ENCODE measurements around the gene HSP90AB1. TPM values are rescaled to one million over a fixed set of nuclear protein-coding genes. Genes with fewer than 3 reads are reported as not detected.
A peak's percentile ranks its signal among the peaks of the same experiment; 100 is the strongest.

The HSP90AB1 gene
- total and polyA plus RNA-seq, 9 of the 15 experiments (the other 6 are each of a cell fraction or from before 2014, with no cell fraction given): 1,780 to 3,358 (median 2,262) TPM

- TF ChIP-seq TSHZ1 (CRISPR knock-in tag; IDR thresholded peaks at IDR 0.05) (no peak), DNMT1 (IDR thresholded peaks at IDR 0.05) (no peak), YBX1 (IDR thresholded peaks at IDR 0.05) (no peak), GTF2B (IDR thresholded peaks at IDR 0.05; ENCODE audit: extremely low read depth, insufficient read length) (no peak), ELK1 (CRISPR knock-in tag; IDR thresholded peaks at IDR 0.05) (no peak), PBX2 (CRISPR knock-in tag; IDR thresholded peaks at IDR 0.05; ENCODE audit: low read depth) (no peak), PBX2 (tag; conservative IDR thresholded peaks at IDR 0.05; ENCODE audit: low read depth) (no peak), KAT2B (IDR thresholded peaks at IDR 0.05; ENCODE audit: low read depth, low read length) (peak; percentile 66), HMG20A (CRISPR knock-in tag; conservative IDR thresholded peaks at IDR 0.05) (no peak), RNF2 (IDR thresholded peaks at IDR 0.05) (no peak; the same call in 1 of the 2 replicates), NBN (IDR thresholded peaks at IDR 0.05; ENCODE audit: low read depth) (peak; percentile 73; the same call in 1 of the 2 replicates), TCF3 (CRISPR knock-in tag; IDR thresholded peaks at IDR 0.05) (no peak), CREB1 (IDR thresholded peaks at IDR 0.05) (no peak), CREB1 (CRISPR knock-in tag; IDR thresholded peaks at IDR 0.05) (no peak), HDAC6 (IDR thresholded peaks at IDR 0.05; ENCODE audit: low read depth, low read length) (no peak), KLF13 (tag; IDR thresholded peaks at IDR 0.05; ENCODE audit: borderline replicate concordance, low read depth) (no peak), RBM34 (IDR thresholded peaks at IDR 0.05; ENCODE audit: borderline replicate concordance, insufficient read depth, low read length) (0 out of 2 replicates have a peak, but pooled peaks have one; percentile 76), MXD1 (CRISPR knock-in tag; IDR thresholded peaks at IDR 0.05; ENCODE audit: borderline replicate concordance, poor library complexity, severe bottlenecking) (no peak), NR2C1 (IDR thresholded peaks at IDR 0.05) (no peak), NR2C1 (tag; IDR thresholded peaks at IDR 0.05) (no peak)
These were observed 27.7 kb upstream of the HSP90AB1 start (continued) for GRCh38 chr6:44219053-44219814.

Measured in K562 (cell line).